OCI-LY7 (cell line): ENCODE data around the gene TCF25. TPM values are rescaled to one million over a fixed set of nuclear protein-coding genes. Genes with fewer than 3 reads are reported as not detected.
A peak's percentile ranks its signal among the peaks of the same experiment; 100 is the strongest.

Experiments used
- BruUV-seq: library from RNA; stranded (reverse); fragments of 400-500 nt; replicated peaks from 2 replicates; lab custom pipeline; 2021; lab: Mats Ljungman, UMichigan
- CTCF ChIA-PET: fragments of 300-600 bp; sonication (Branson Sonifier 250); formaldehyde crosslinking; loops from one replicate; lab custom pipeline; 2022; ENCODE audit warnings: antibody characterized with exemption; ENCODE audit not compliant: unreplicated experiment; lab: Charles Lee
- POLR2A ChIA-PET: fragments of 300-600 bp; sonication (Branson Sonifier 250); formaldehyde crosslinking; loops from one replicate; lab custom pipeline; 2022; ENCODE audit warnings: antibody characterized with exemption; lab: Charles Lee
- DNase-seq: peaks from one replicate; pipeline ENCODE4 v3.0.0-alpha.2; 2015; ENCODE audit warnings: low spot score
- H2AFZ ChIP-seq: fragments of 200-600 bp; sonication (generic), shearing (Covaris generic); 2 replicates; pipeline ENCODE4 v1.6.1; 2014; ENCODE audit warnings: mild to moderate bottlenecking, antibody characterized with exemption, low read length, moderate library complexity
- H3K27ac ChIP-seq: fragments of 200-600 bp; sonication (generic); 2 replicates; pipeline ENCODE4 v1.5.1; 2014; ENCODE audit warnings: mixed run types, low read depth, mild to moderate bottlenecking, moderate library complexity, low read length, inconsistent platforms; ENCODE audit not compliant: poor library complexity, severe bottlenecking
- H3K36me3 ChIP-seq: fragments of 200-600 bp; sonication (generic); 2 replicates; pipeline ENCODE4 v1.6.1; 2014; ENCODE audit warnings: mild to moderate bottlenecking, antibody characterized with exemption, low read length, moderate library complexity, mixed read lengths; ENCODE audit not compliant: insufficient read depth
- H3K4me1 ChIP-seq: fragments of 200-600 bp; sonication (generic); 2 replicates; pipeline ENCODE4 v1.5.1; 2014; ENCODE audit warnings: mild to moderate bottlenecking, low read length; ENCODE audit not compliant: insufficient read depth, poor library complexity, severe bottlenecking
- H3K4me2 ChIP-seq: fragments of 200-600 bp; sonication (generic); 2 replicates; pipeline ENCODE4 v1.6.1; 2014; ENCODE audit warnings: mild to moderate bottlenecking, low read length
- H3K4me3 ChIP-seq: fragments of 200-600 bp; sonication (generic); 2 replicates; pipeline ENCODE4 v1.5.1; 2014; ENCODE audit warnings: mild to moderate bottlenecking, low read depth, low read length; ENCODE audit not compliant: poor library complexity, severe bottlenecking
- H3K79me2 ChIP-seq: fragments of 200-600 bp; sonication (generic); 2 replicates; pipeline ENCODE4 v1.6.1; 2016; ENCODE audit warnings: low read depth, mild to moderate bottlenecking, low read length, moderate library complexity, mixed read lengths; ENCODE audit not compliant: insufficient read depth
- H3K9me2 ChIP-seq: fragments of 200-600 bp; sonication (generic); 2 replicates; pipeline ENCODE4 v1.6.1; 2016; ENCODE audit warnings: mild to moderate bottlenecking, low read length, mixed read lengths; ENCODE audit not compliant: insufficient read depth
- H3K9me3 ChIP-seq: fragments of 200-600 bp; sonication (generic); 2 replicates; pipeline ENCODE4 v1.6.1; 2014; ENCODE audit warnings: mild to moderate bottlenecking, mixed run types, low read length, mixed read lengths
- H4K20me1 ChIP-seq: fragments of 200-600 bp; sonication (generic); 2 replicates; pipeline ENCODE4 v1.6.1; 2014; ENCODE audit warnings: mild to moderate bottlenecking, antibody characterized with exemption, low read length, moderate library complexity, mixed read lengths; ENCODE audit not compliant: insufficient read depth
- EZH2phosphoT487 ChIP-seq: fragments of 200-600 bp; sonication (generic); IDR thresholded peaks from 2 replicates; pipeline ENCODE4 v1.6.1; 2018; ENCODE audit warnings: low read depth, borderline replicate concordance, mild to moderate bottlenecking, mixed run types, antibody characterized with exemption, low read length, moderate library complexity, mixed read lengths
- intact Hi-C: fragments of 100-400 bp; cut with micrococcal nuclease; formaldehyde crosslinking; loops from one replicate; pipeline ENCODE4 v1.10.0; 2022; ENCODE audit not compliant: unreplicated experiment
- total RNA-seq, 2 experiments: library from RNA; depleted of rRNA in 1 of 2; stranded (reverse); fragments of >200 nt in 1 of 2; shearing (Covaris generic) in 1 of 2; gene quantifications; 2 replicates each; pipeline ENCODE4 v1.2.3, GENCODE V29; 2014 to 2022
- TF ChIP-seq, protein P1 (sequence below): fragments of 200-600 bp; sonication (generic); conservative IDR thresholded peaks from 2 replicates; pipeline ENCODE4 v1.5.1; 2014; ENCODE audit warnings: mild to moderate bottlenecking, antibody characterized with exemption, low read length, moderate library complexity, mixed read lengths

Gene TCF25
- total RNA-seq, 2 experiments from 2014 or later = 141 to 255 TPM

DNA sequence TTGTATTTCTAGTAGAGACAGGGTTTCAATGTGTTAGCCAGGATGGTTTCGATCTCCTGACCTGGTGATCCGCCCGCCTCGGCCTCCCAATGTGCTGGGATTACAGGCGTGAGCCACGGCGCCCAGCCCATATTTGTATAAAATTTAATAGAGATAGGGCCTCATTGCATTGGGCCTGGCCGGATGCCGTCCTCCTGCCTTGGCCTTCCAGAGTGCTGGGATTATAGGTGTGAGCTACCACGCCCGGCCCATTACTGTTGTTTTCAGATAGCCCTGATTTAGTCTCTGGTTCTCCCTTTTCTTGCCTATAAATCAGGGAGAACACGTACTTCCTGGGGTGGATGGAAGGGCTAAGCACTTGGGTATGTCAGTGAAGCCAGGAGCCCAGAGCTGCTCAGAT is 78.7 kb downstream of the TCF25 start:
- peaks cover 66% of the 10 kb centered on the region for H3K79me2 ChIP-seq
- H4K20me1 ChIP-seq = no peaks in the 10 kb centered on the region
- DNase-seq = no peak
- no peaks in the 10 kb centered on the region for H3K9me2 ChIP-seq
- intact Hi-C loops = no loop called here
- H3K4me3 ChIP-seq = peak overlapping the region; percentile 65
- no TSS peak for BruUV-seq
- peak overlapping the region; percentile 86 for H3K4me2 ChIP-seq
- peak overlapping the region; percentile 97 for H3K27ac ChIP-seq
- no peaks in the 10 kb centered on the region for H3K9me3 ChIP-seq
- no peak for TF ChIP-seq EZH2phosphoT487
- TF ChIP-seq, protein P1, sequence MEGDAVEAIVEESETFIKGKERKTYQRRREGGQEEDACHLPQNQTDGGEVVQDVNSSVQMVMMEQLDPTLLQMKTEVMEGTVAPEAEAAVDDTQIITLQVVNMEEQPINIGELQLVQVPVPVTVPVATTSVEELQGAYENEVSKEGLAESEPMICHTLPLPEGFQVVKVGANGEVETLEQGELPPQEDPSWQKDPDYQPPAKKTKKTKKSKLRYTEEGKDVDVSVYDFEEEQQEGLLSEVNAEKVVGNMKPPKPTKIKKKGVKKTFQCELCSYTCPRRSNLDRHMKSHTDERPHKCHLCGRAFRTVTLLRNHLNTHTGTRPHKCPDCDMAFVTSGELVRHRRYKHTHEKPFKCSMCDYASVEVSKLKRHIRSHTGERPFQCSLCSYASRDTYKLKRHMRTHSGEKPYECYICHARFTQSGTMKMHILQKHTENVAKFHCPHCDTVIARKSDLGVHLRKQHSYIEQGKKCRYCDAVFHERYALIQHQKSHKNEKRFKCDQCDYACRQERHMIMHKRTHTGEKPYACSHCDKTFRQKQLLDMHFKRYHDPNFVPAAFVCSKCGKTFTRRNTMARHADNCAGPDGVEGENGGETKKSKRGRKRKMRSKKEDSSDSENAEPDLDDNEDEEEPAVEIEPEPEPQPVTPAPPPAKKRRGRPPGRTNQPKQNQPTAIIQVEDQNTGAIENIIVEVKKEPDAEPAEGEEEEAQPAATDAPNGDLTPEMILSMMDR = no peak
- H3K36me3 ChIP-seq = peaks cover 66% of the 10 kb centered on the region
- no peak overlapping the region for H2AFZ ChIP-seq
- CTCF ChIA-PET = no interaction called here
- H3K4me1 ChIP-seq = peaks cover 84% of the 10 kb centered on the region
- POLR2A ChIA-PET = interaction anchor here (1.1 to 1.6 kb wide), 2 partner anchors 18 to 29 kb away, joined by 6 to 7 read pairs; partner anchors contain the start of gene TUBB3

DNA sequence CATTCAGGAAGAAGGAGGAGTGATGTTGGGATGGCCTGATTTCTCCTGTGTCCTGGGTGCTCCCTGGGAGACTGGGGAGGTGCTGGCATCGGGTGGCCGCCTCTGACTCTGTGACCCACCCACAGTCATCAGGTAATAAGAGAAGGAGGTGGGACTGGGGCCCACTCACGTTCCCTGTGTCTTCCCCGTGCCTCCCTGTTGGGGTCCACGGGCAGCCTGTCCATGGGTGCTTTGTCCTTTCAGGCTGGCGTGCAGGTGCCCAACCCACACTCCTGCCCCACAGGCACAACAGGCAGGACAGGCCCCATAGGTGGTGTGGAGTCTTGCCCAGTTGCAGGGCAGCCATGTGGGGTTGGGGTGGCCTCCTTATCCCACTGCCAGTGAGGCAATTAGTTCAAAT is 79.2 kb downstream of the TCF25 start:
- no peaks in the 10 kb centered on the region for H4K20me1 ChIP-seq
- H3K4me3 ChIP-seq = peak overlapping the region; percentile 65
- CTCF ChIA-PET = no interaction called here
- no peak overlapping the region for H2AFZ ChIP-seq
- TF ChIP-seq, protein P1 = no peak
- no peak for TF ChIP-seq EZH2phosphoT487
- no peaks in the 10 kb centered on the region for H3K9me3 ChIP-seq
- no TSS peak for BruUV-seq
- POLR2A ChIA-PET = interaction anchor here (1.1 to 1.6 kb wide), 2 partner anchors 17 to 29 kb away, joined by 6 to 7 read pairs; partner anchors contain the start of gene TUBB3
- H3K4me2 ChIP-seq = peak overlapping the region; percentile 86
- H3K4me1 ChIP-seq = peaks cover 84% of the 10 kb centered on the region
- peaks cover 71% of the 10 kb centered on the region for H3K36me3 ChIP-seq
- no peak for DNase-seq
- H3K79me2 ChIP-seq = peaks cover 71% of the 10 kb centered on the region
- intact Hi-C loops = no loop called here
- no peaks in the 10 kb centered on the region for H3K9me2 ChIP-seq
- H3K27ac ChIP-seq = peak overlapping the region; percentile 97

DNA sequence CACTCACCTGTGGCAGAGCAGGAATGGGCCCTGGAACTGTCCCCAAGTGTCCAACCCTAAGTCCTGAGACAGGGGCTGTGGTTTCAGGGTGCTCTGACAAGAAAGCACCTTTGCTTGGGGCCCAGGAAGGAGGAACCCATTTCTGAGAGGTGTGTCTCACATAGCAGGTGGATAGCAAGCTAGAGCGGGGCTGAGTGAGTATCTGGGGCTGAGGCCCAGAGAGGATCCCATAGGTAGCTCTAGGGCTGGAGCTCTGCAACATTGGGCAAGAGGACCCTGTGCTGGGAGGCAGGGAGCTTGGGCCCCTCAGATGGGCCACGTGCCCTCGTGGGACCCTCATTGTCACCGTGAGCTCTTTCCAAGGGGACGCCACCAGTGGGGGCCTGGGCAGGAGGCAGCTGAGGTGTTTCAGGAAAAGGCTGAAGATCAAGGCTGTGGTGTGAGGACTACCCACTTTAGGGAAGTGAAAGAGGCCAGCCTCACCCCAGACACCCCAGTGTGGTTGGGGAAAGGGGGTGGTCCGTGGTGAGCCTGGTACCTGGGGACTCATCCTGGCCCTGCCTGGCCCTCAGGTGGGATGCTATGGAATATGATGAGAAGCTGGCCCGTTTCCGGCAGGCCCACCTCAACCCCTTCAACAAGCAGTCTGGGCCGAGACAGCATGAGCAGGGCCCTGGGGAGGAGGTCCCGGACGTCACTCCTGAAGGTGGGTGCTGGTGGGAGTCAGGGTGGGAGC is 80.4 kb downstream of the TCF25 start:
- BruUV-seq = no TSS peak
- H4K20me1 ChIP-seq = 0 out of 2 replicates have a peak, but pooled peaks cover 3% of the 10 kb centered on the region
- peaks cover 84% of the 10 kb centered on the region for H3K79me2 ChIP-seq
- intact Hi-C loops = no loop called here
- peaks cover 83% of the 10 kb centered on the region for H3K36me3 ChIP-seq
- TF ChIP-seq, protein P1 = no peak
- no peak for TF ChIP-seq EZH2phosphoT487
- peaks cover 91% of the 10 kb centered on the region for H3K4me1 ChIP-seq
- H3K27ac ChIP-seq = peak overlapping the region; percentile 97
- peak; percentile 75 for DNase-seq
- no peaks in the 10 kb centered on the region for H3K9me2 ChIP-seq
- POLR2A ChIA-PET = interaction anchor here (0.9 to 1.4 kb wide), 6 partner anchors 14 to 80 kb away, joined by 3 to 5 read pairs (median 3); partner anchors contain the start of genes TCF25 and TUBB3
- H2AFZ ChIP-seq = no peak overlapping the region
- no peaks in the 10 kb centered on the region for H3K9me3 ChIP-seq
- H3K4me2 ChIP-seq = peak overlapping the region; percentile 86
- CTCF ChIA-PET = interaction anchor here (0.5 to 1.6 kb wide), 4 partner anchors 9 to 19 kb away, joined by 3 to 7 read pairs (median 5); no protein-coding TSS in a partner anchor
- H3K4me3 ChIP-seq = peak overlapping the region; percentile 65
